Neuronal stem cell (in vitro differentiated cells): ENCODE data around the gene ABCA3.

Experiments
- DNase-seq: peaks from one replicate; pipeline ENCODE4 v3.0.0-alpha.2; 2013; ENCODE audit warnings: low spot score
- H2AFZ ChIP-seq: one replicate; pipeline ENCODE4 v1.6.1; 2013; ENCODE audit warnings: mild to moderate bottlenecking, low read length, inconsistent platforms
- H2AK5ac ChIP-seq: 2 replicates; pipeline ENCODE4 v1.6.1; 2013; ENCODE audit warnings: low read depth, mild to moderate bottlenecking, inconsistent platforms, low read length, moderate library complexity, mixed read lengths
- H2BK120ac ChIP-seq: 2 replicates; pipeline ENCODE4 v1.6.1; 2013; ENCODE audit warnings: low read depth, mild to moderate bottlenecking, inconsistent platforms, low read length, moderate library complexity, mixed read lengths
- H2BK12ac ChIP-seq: one replicate; pipeline ENCODE4 v1.6.1; 2013; ENCODE audit warnings: low read length, inconsistent platforms
- H2BK15ac ChIP-seq: 2 replicates; pipeline ENCODE4 v1.6.1; 2013; ENCODE audit warnings: mild to moderate bottlenecking, low read length, inconsistent platforms, mixed read lengths
- H2BK5ac ChIP-seq: one replicate; pipeline ENCODE4 v1.6.1; 2013; ENCODE audit warnings: inconsistent platforms, mild to moderate bottlenecking, low read length, moderate library complexity
- H3K14ac ChIP-seq: one replicate; pipeline ENCODE4 v1.6.1; 2013; ENCODE audit warnings: low read length, inconsistent platforms
- H3K18ac ChIP-seq: 2 replicates; pipeline ENCODE4 v1.6.1; 2013; ENCODE audit warnings: low read length, inconsistent platforms
- H3K23ac ChIP-seq: 2 replicates; pipeline ENCODE4 v1.6.1; 2013; ENCODE audit warnings: low read depth, mild to moderate bottlenecking, mixed read lengths, low read length, inconsistent platforms; ENCODE audit not compliant: poor library complexity
- H3K27ac ChIP-seq: replicated peaks from 3 replicates; pipeline ENCODE4 v1.5.1; 2013; ENCODE audit warnings: low read length, inconsistent platforms
- H3K27me3 ChIP-seq, 3 experiments: 2 replicates each; pipeline ENCODE4 v1.6.1; 2013; ENCODE audit warnings: low read length in 3 of 3, mild to moderate bottlenecking in 2 of 3, inconsistent platforms in 1 of 3, low read depth in 1 of 3, mixed read lengths in 1 of 3, moderate library complexity in 1 of 3; ENCODE audit not compliant: control insufficient read depth in 3 of 3, insufficient read depth in 3 of 3
- H3K36me3 ChIP-seq, 2 donors: replicated peaks in 1 of 2; 2 replicates each; pipeline ENCODE4 v1.6.1; 2013; ENCODE audit warnings: low read length in 2 of 2; ENCODE audit not compliant: control insufficient read depth in 2 of 2, insufficient read depth in 2 of 2
- H3K4ac ChIP-seq: 2 replicates; pipeline ENCODE4 v1.6.1; 2013; ENCODE audit warnings: inconsistent platforms, mild to moderate bottlenecking, low read length, moderate library complexity
- H3K4me1 ChIP-seq, 2 donors: 1 replicate in 1 of 2; 2 replicates in 1 of 2; pipeline ENCODE4 v1.6.1; 2013; ENCODE audit warnings: low read length in 2 of 2, low read depth in 1 of 2; ENCODE audit not compliant: control insufficient read depth in 2 of 2, insufficient read depth in 1 of 2
- H3K4me2 ChIP-seq: one replicate; pipeline ENCODE4 v1.6.1; 2013; ENCODE audit warnings: mild to moderate bottlenecking, low read length, inconsistent platforms; ENCODE audit not compliant: insufficient read depth, poor library complexity, severe bottlenecking
- H3K4me3 ChIP-seq, 2 donors: 2 replicates each; pipeline ENCODE4 v1.5.1; 2013; ENCODE audit warnings: low read length in 2 of 2, mild to moderate bottlenecking in 2 of 2, inconsistent platforms in 1 of 2, moderate library complexity in 1 of 2
- H3K79me1 ChIP-seq: one replicate; pipeline ENCODE4 v1.6.1; 2013; ENCODE audit warnings: low read depth, mild to moderate bottlenecking, inconsistent platforms, low read length, moderate library complexity
- H3K9ac ChIP-seq: one replicate; pipeline ENCODE4 v1.6.1; 2013; ENCODE audit warnings: mild to moderate bottlenecking, low read depth, low read length, inconsistent platforms; ENCODE audit not compliant: poor library complexity
- H3K9me3 ChIP-seq, 2 donors: replicated peaks in 1 of 2; 2 replicates each; pipeline versions ENCODE3 to v1.6.1; 2013; ENCODE audit warnings: low read length in 2 of 2, mild to moderate bottlenecking in 2 of 2, inconsistent platforms in 1 of 2, low read depth in 1 of 2, mixed read lengths in 1 of 2, moderate library complexity in 1 of 2; ENCODE audit not compliant: control insufficient read depth in 2 of 2, insufficient read depth in 1 of 2
- H4K8ac ChIP-seq: one replicate; pipeline ENCODE4 v1.6.1; 2013; ENCODE audit warnings: low read depth, mild to moderate bottlenecking, inconsistent platforms, low read length, moderate library complexity
- H4K91ac ChIP-seq: one replicate; pipeline ENCODE4 v1.6.1; 2013; ENCODE audit warnings: low read length, low read depth, mild to moderate bottlenecking, inconsistent platforms; ENCODE audit not compliant: poor library complexity
- WGBS, 2 donors: extraction: QIAGEN DNeasy Blood & Tissue Kit; methylation state at CpG; one replicate each; pipeline ENCODE4 v1.1.7; 2013; ENCODE audit warnings: missing lambda C conversion rate in 2 of 2, mixed read lengths in 1 of 2; ENCODE audit not compliant: insufficient read length in 2 of 2, insufficient replicate concordance in 1 of 2; ENCODE audit errors: extremely low coverage in 2 of 2; 5-methylcytosine and 5-hydroxymethylcytosine counted together

The ABCA3 gene

GRCh38 chr16:2236337-2237101 lies 104.0 kb downstream of the ABCA3 start, which contains the start of gene DNASE1L2:
TSS of gene DNASE1L2 (plus strand) at chr16:2236444. CDS start at chr16:2236817, 373 bp downstream.
- H2BK120ac ChIP-seq, result no peak within 1 kb of the TSS
- peak within 1 kb of the TSS; percentile 56 for H3K14ac ChIP-seq
- peak within 1 kb of the TSS; percentile 77 for H3K4me2 ChIP-seq
- no peak within 1 kb of the TSS for H2AFZ ChIP-seq
- peak within 1 kb of the TSS; percentile 66 for H3K4ac ChIP-seq
- peaks cover 0 to 16% of the 10 kb centered on the region in 2 donors for H3K4me1 ChIP-seq
- peaks cover 10% of the 10 kb centered on the region for H3K79me1 ChIP-seq
- peaks cover 0 to 22% (median 7%) of the 10 kb centered on the region in 3 experiments for H3K27me3 ChIP-seq
- WGBS, 2 donors, result no CpG with 5 or more reads among the region's 64 CpGs
- H4K8ac ChIP-seq, result peak within 1 kb of the TSS; percentile 3
- H3K9me3 ChIP-seq, result peaks cover 0 to 1% of the 10 kb centered on the region in 2 donors
- peak; percentile 43 for DNase-seq
- H2AK5ac ChIP-seq, result peak within 1 kb of the TSS; percentile 95
- peak within 1 kb of the TSS; percentile 80 for H3K23ac ChIP-seq
- H4K91ac ChIP-seq, result peak within 1 kb of the TSS; percentile 30
- peak within 1 kb of the TSS; percentile 46 for H2BK12ac ChIP-seq
- H3K18ac ChIP-seq, result peak within 1 kb of the TSS; percentile 90
- H3K36me3 ChIP-seq, result peaks cover 27 to 77% of the 10 kb centered on the region in 2 donors
- H2BK5ac ChIP-seq, result peak within 1 kb of the TSS; percentile 82
- H3K4me3 ChIP-seq, result peak within 1 kb of the TSS in 1 of 2 donors; percentile 67
- no peak within 1 kb of the TSS for H3K27ac ChIP-seq
- H3K9ac ChIP-seq, result peak within 1 kb of the TSS; percentile 72
- no peak within 1 kb of the TSS for H2BK15ac ChIP-seq

- H2AK5ac ChIP-seq, result no peak overlapping the region
- peaks cover 0 to 16% of the 10 kb centered on the region in 2 donors for H3K4me1 ChIP-seq
- WGBS, 2 donors, result no CpG with 5 or more reads among the region's 19 CpGs
These were observed 104.7 kb downstream of the ABCA3 start for GRCh38 chr16:2235695-2236336.

GRCh38 chr16:2235234-2235651 lies 105.3 kb downstream of the ABCA3 start:
- Histone ChIP-seq H2BK15ac (no peak overlapping the region), H3K4me2 (no peak overlapping the region), H4K8ac (no peak overlapping the region), H3K9me3 (peaks cover 0 to 1% of the 10 kb centered on the region in 2 donors), H3K27me3 (peaks cover 0 to 22% (median 7%) of the 10 kb centered on the region in 3 experiments), H2BK5ac (no peak overlapping the region), H2AK5ac (no peak overlapping the region), H3K79me1 (peaks cover 12% of the 10 kb centered on the region), H3K4me3 (peak overlapping the region in 1 of 2 donors; percentile 23), H3K36me3 (peaks cover 34 to 80% of the 10 kb centered on the region in 2 donors), H3K23ac (peak overlapping the region; percentile 80), H3K4ac (no peak overlapping the region), H2AFZ (no peak overlapping the region), H3K18ac (no peak overlapping the region), H2BK12ac (peak overlapping the region; percentile 10), H3K4me1 (peaks cover 0 to 16% of the 10 kb centered on the region in 2 donors), H3K9ac (peak overlapping the region; percentile 44), H2BK120ac (no peak overlapping the region), H4K91ac (peak overlapping the region; percentile 30), H3K14ac (no peak overlapping the region), H3K27ac (no peak overlapping the region)
- no peak for DNase-seq
- WGBS, 2 donors, result no CpG with 5 or more reads among the region's 28 CpGs

More at GRCh38 chr16:2235695-2236336, 104.7 kb downstream of the ABCA3 start:
- Histone ChIP-seq H3K4me2 (peak overlapping the region; percentile 11), H2BK15ac (no peak overlapping the region), H2AFZ (no peak overlapping the region), H4K91ac (no peak overlapping the region), H3K27me3 (peaks cover 0 to 22% (median 7%) of the 10 kb centered on the region in 3 experiments), H3K27ac (no peak overlapping the region), H3K23ac (peak overlapping the region; percentile 80), H3K4me3 (no peak overlapping the region), H3K18ac (no peak overlapping the region), H3K79me1 (peaks cover 10% of the 10 kb centered on the region), H2BK120ac (no peak overlapping the region), H4K8ac (peak overlapping the region; percentile 3), H2BK12ac (no peak overlapping the region), H3K14ac (peak overlapping the region; percentile 56), H3K9ac (peak overlapping the region; percentile 72), H2BK5ac (no peak overlapping the region), H3K9me3 (peaks cover 0 to 1% of the 10 kb centered on the region in 2 donors), H3K4ac (peak overlapping the region; percentile 66), H3K36me3 (peaks cover 29 to 79% of the 10 kb centered on the region in 2 donors)
- no peak for DNase-seq

GRCh38 chr16:2234813-2235170 lies 105.7 kb downstream of the ABCA3 start:
- H3K36me3 ChIP-seq, result peaks cover 36 to 82% of the 10 kb centered on the region in 2 donors

More at GRCh38 chr16:2234813-2235170, 105.7 kb downstream of the ABCA3 start:
- H3K4me3 ChIP-seq, result no peak overlapping the region
- no peak overlapping the region for H3K27ac ChIP-seq
- no CpG with 5 or more reads among the region's 18 CpGs for WGBS, 2 donors
- H4K91ac ChIP-seq, result no peak overlapping the region
- peaks cover 0 to 22% (median 7%) of the 10 kb centered on the region in 3 experiments for H3K27me3 ChIP-seq
- no peak overlapping the region for H2AK5ac ChIP-seq
- DNase-seq, result no peak
- H3K4me2 ChIP-seq, result no peak overlapping the region
- H3K14ac ChIP-seq, result no peak overlapping the region
- H4K8ac ChIP-seq, result no peak overlapping the region
- H2AFZ ChIP-seq, result no peak overlapping the region
- no peak overlapping the region for H2BK12ac ChIP-seq
- no peak overlapping the region for H3K18ac ChIP-seq
- H3K23ac ChIP-seq, result peak overlapping the region; percentile 80
- peaks cover 14% of the 10 kb centered on the region for H3K79me1 ChIP-seq
- H2BK5ac ChIP-seq, result no peak overlapping the region
- H3K4me1 ChIP-seq, result peaks cover 0 to 16% of the 10 kb centered on the region in 2 donors
- H3K9me3 ChIP-seq, result peaks cover 0 to 1% of the 10 kb centered on the region in 2 donors
- no peak overlapping the region for H3K4ac ChIP-seq
- H3K9ac ChIP-seq, result no peak overlapping the region
- no peak overlapping the region for H2BK120ac ChIP-seq
- no peak overlapping the region for H2BK15ac ChIP-seq
